Mesangial cell (primary cell): ENCODE data around the gene A3GALT2. TPM values are rescaled to one million over a fixed set of nuclear protein-coding genes. Genes with fewer than 3 reads are reported as not detected.

ENCODE experiments used
- total RNA-seq: library from RNA; depleted of rRNA; stranded (reverse); fragments of >200 nt; gene quantifications from 2 replicates; pipeline ENCODE4 v1.2.3, GENCODE V29; 2015

Gene A3GALT2
- not detected in 2 replicates for total RNA-seq

DNA sequence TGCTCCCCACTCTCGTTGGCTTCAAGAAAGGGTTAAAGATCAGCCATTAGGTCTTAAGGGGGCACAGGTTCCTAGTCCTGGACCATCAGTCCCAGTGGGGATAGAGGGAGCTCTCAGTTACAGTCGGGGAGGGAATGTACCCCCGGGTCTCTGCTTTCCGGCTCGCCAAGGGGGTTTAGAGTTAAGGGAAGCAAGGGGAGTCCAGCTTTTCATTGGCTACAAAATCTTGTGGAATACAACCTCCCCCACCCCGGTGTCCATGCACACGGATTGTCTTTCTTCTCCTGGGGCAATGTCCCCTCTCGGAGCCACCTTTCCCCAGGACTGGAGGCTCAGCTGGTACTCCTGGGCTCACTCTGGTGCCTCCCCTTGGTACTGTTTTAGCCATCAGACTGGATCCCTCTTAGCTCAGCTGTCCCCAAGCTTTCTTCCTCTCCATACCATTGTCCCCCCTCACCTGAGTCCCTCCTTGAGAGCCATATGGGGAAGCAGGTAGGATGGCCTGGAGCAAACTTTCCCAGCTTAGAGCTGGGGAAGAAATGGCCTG lies at the start of gene A3GALT2:
A3GALT2 (minus strand) TSS at position 480 of the 547 bp plus-strand sequence; CDS start at position 480, 0 bp downstream.

Other genes starting within 250 kb of the A3GALT2 start
- gene AZIN2, start 239.9 kb downstream of the A3GALT2 start, total RNA-seq = 2.4 and 9.6 TPM in 2 replicates
- 7.3 and 21.9 TPM in 2 replicates for gene TRIM62, start 139.1 kb downstream of the A3GALT2 start, total RNA-seq
- gene ZNF362, start 64.6 kb downstream of the A3GALT2 start, total RNA-seq = 27.2 and 41.5 TPM in 2 replicates
- gene PHC2, start 110.0 kb upstream of the A3GALT2 start, total RNA-seq = 217 and 254 TPM in 2 replicates
- gene ZSCAN20, start 151.5 kb upstream of the A3GALT2 start, total RNA-seq = 2.4 and 3.9 TPM in 2 replicates